ENCODE measurements around the gene IGLON5. TPM values are rescaled to one million over a fixed set of nuclear protein-coding genes. Genes with fewer than 3 reads are reported as not detected.

The IGLON5 gene
- polyA plus RNA-seq, 1 donor, result 3.1 TPM

DNA sequence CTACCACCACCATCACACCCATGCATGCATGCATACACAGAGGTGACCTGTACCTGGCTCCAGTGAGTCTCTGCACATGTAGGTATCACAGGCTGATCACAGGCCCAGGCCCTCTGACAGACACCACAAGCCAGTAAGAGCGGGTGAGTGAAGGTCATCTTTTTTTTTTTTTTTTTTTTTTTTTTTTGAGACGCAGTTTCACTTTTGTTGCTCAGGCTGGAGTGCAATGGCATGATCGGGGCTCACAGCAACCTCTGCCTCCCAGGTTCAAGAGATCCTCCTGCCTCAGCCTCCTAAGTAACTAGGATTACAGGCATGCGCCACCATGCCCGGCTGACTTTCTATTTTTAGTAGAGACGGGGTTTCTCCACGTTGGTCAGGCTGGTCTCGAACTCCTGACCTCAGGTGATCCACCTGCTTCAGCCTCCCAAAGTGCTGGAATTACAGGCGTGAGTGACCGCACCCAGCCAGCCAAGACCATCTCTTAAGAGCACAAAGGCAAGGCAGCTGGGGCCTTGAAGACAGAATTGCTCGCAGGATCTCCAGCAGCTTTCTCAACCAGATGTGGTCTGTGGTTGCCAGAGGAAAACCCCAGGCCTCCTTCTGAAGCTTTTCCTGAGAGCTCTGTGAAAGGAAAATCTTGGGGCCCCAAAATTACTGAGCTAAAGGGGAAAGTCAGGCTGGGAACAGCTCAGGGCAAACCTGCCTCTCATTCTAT lies 64.2 kb downstream of the IGLON5 start:
- no peak overlapping the region for H3K27ac ChIP-seq (ENCODE audit: low read length)
- H3K9me3 ChIP-seq (ENCODE audit: control insufficient read depth, low read depth, low read length), result no peaks in the 10 kb centered on the region
- no CpG with 5 or more reads among the region's 11 CpGs for WGBS (ENCODE audit: insufficient coverage, low lambda C conversion rate)
- H3K36me3 ChIP-seq (ENCODE audit: control insufficient read depth, insufficient read depth, low read length), result no peaks in the 10 kb centered on the region
- peak in 1 of 2 donors; percentile 57 for DNase-seq
- H3K4me3 ChIP-seq (ENCODE audit: low read length), result no peak overlapping the region
- H3K4me1 ChIP-seq (ENCODE audit: control insufficient read depth, insufficient read depth, low read length), result no peaks in the 10 kb centered on the region
- H3K27me3 ChIP-seq (ENCODE audit: control insufficient read depth, insufficient read depth, low read length), result no peaks in the 10 kb centered on the region

DNA sequence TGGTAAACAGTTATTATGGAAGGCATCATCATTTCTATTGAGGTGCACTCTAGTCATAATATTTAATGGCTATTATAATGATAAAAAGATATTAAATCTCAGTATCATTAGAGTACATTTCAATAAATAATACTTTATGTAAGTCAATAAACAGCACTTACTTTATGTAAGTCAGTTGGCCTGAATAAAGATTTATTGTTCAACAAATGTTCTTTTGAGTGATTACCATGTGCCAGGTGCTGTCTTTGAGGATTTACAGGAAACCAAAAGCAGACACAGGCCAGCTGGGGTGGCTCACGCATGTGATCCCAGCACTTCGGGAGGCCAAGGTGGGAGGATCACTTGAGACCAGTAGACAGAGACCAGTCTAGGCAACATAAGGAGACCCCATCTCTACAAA lies 66.0 kb downstream of the IGLON5 start:
- WGBS (ENCODE audit: insufficient coverage, low lambda C conversion rate), result no CpG with 5 or more reads among the region's 2 CpGs
- H3K36me3 ChIP-seq (ENCODE audit: control insufficient read depth, insufficient read depth, low read length), result no peaks in the 10 kb centered on the region
- no peaks in the 10 kb centered on the region for H3K27me3 ChIP-seq (ENCODE audit: control insufficient read depth, insufficient read depth, low read length)
- no peak overlapping the region for H3K27ac ChIP-seq (ENCODE audit: low read length)
- H3K9me3 ChIP-seq (ENCODE audit: control insufficient read depth, low read depth, low read length), result no peaks in the 10 kb centered on the region
- H3K4me3 ChIP-seq (ENCODE audit: low read length), result no peak overlapping the region
- no peaks in the 10 kb centered on the region for H3K4me1 ChIP-seq (ENCODE audit: control insufficient read depth, insufficient read depth, low read length)
- no peak for DNase-seq

DNA sequence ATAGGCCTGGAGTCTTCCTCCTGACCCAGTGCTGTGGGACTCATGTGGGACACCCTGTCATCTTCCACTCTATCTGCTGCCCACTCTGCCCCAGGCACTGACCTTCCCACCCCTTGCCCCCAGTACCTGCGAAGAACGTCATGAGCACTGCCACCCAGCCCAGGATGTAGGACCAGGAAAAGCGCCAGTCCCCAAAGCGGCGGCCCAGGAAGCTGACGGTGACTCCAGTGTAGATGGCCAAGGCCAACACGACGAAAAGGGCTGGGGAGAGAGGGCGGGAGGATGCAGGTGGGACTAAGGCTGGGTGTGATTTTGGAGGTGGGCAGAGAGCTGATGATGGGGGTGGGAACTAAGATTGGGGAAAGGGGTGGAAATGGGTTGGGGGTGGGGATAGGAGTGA lies 68.9 kb downstream of the IGLON5 start:
- DNase-seq, result no peak
- Histone ChIP-seq H3K27ac (ENCODE audit: low read length) (no peak overlapping the region), H3K9me3 (ENCODE audit: control insufficient read depth, low read depth, low read length) (no peaks in the 10 kb centered on the region), H3K36me3 (ENCODE audit: control insufficient read depth, insufficient read depth, low read length) (no peaks in the 10 kb centered on the region), H3K27me3 (ENCODE audit: control insufficient read depth, insufficient read depth, low read length) (no peaks in the 10 kb centered on the region), H3K4me3 (ENCODE audit: low read length) (no peak overlapping the region), H3K4me1 (ENCODE audit: control insufficient read depth, insufficient read depth, low read length) (no peaks in the 10 kb centered on the region)
- WGBS (ENCODE audit: insufficient coverage, low lambda C conversion rate), result no CpG with 5 or more reads among the region's 9 CpGs

Other genes starting within 250 kb of the IGLON5 start
- gene KLK13, start 246.6 kb upstream of the IGLON5 start, polyA plus RNA-seq, result 0.45 TPM
- gene KLK14, start 228.8 kb upstream of the IGLON5 start, polyA plus RNA-seq, result 0.12 TPM
- 4.1 TPM for gene CTU1, start 203.2 kb upstream of the IGLON5 start, polyA plus RNA-seq
- gene SIGLEC9, start 186.7 kb upstream of the IGLON5 start, polyA plus RNA-seq, result 0.76 TPM
- gene SIGLEC7, start 169.3 kb upstream of the IGLON5 start, polyA plus RNA-seq, result 1.8 TPM
- 5.4 TPM for gene CD33, start 86.6 kb upstream of the IGLON5 start, polyA plus RNA-seq
- gene SIGLECL1, start 60.6 kb upstream of the IGLON5 start, polyA plus RNA-seq, result not detected
- 2.2 TPM for gene VSIG10L, start 30.5 kb downstream of the IGLON5 start, polyA plus RNA-seq
- gene ETFB, start 54.7 kb downstream of the IGLON5 start, polyA plus RNA-seq, result 145 TPM
- gene CLDND2, start 57.4 kb downstream of the IGLON5 start, polyA plus RNA-seq, result 2.7 TPM
- 12.4 TPM for gene NKG7, start 61.0 kb downstream of the IGLON5 start, polyA plus RNA-seq
- gene LIM2, start 76.3 kb downstream of the IGLON5 start, polyA plus RNA-seq, result not detected
- 3.4 TPM for gene C19orf84, start 78.9 kb downstream of the IGLON5 start, polyA plus RNA-seq
- 10.5 TPM for gene SIGLEC10, start 106.0 kb downstream of the IGLON5 start, polyA plus RNA-seq
- gene SIGLEC8, start 146.8 kb downstream of the IGLON5 start, polyA plus RNA-seq, result 0.54 TPM
- 3.5 TPM for gene CEACAM18, start 166.9 kb downstream of the IGLON5 start, polyA plus RNA-seq
- 5.1 TPM for gene SIGLEC12, start 190.2 kb downstream of the IGLON5 start, polyA plus RNA-seq
- gene SIGLEC6, start 220.0 kb downstream of the IGLON5 start, polyA plus RNA-seq, result 0.09 TPM